GM21576 (cell line): ENCODE data around the gene BIK.

Experiments used
- ATAC-seq: cut with Tn5 transposase; IDR thresholded peaks from one replicate; pipeline ENCODE4 v1.9.1; 2021; ENCODE audit warnings: mild to moderate bottlenecking, moderate library complexity; ENCODE audit not compliant: unreplicated experiment

The BIK gene

GRCh38 chr22:43159484-43160178, 49.1 kb downstream of the BIK start:
- ATAC-seq, result no peak

- no peak for ATAC-seq
Measured at GRCh38 chr22:43160497-43161126, 50.1 kb downstream of the BIK start.

GRCh38 chr22:43162412-43163150, 52.0 kb downstream of the BIK start:
- no peak for ATAC-seq

- no peak for ATAC-seq
Measured at GRCh38 chr22:43163241-43163795, 52.8 kb downstream of the BIK start.

- no peak for ATAC-seq
Measured at GRCh38 chr22:43164636-43165035, 54.1 kb downstream of the BIK start.

GRCh38 chr22:43166132-43166930, 55.8 kb downstream of the BIK start:
- ATAC-seq, result no peak

- no peak for ATAC-seq
Measured at GRCh38 chr22:43167001-43167589, 56.5 kb downstream of the BIK start.

- ATAC-seq, result no peak
Measured at GRCh38 chr22:43168471-43169309, 58.1 kb downstream of the BIK start.

- no peak for ATAC-seq
Measured at GRCh38 chr22:43169310-43170130, 59.0 kb downstream of the BIK start.

GRCh38 chr22:43170131-43170480, 59.6 kb downstream of the BIK start:
- no peak for ATAC-seq

GRCh38 chr22:43171019-43171491, 60.5 kb downstream of the BIK start:
- ATAC-seq, result no peak

- no peak for ATAC-seq
Measured at GRCh38 chr22:43171607-43172006, 61.1 kb downstream of the BIK start.

GRCh38 chr22:43172191-43172590, 61.6 kb downstream of the BIK start:
- ATAC-seq, result no peak

GRCh38 chr22:43173566-43173965, 63.0 kb downstream of the BIK start:
- ATAC-seq, result no peak

GRCh38 chr22:43173976-43174720, 63.6 kb downstream of the BIK start:
- no peak for ATAC-seq

- ATAC-seq, result no peak
Measured at GRCh38 chr22:43174941-43175531, 64.5 kb downstream of the BIK start.

GRCh38 chr22:43176090-43176489, 65.5 kb downstream of the BIK start:
- ATAC-seq, result no peak

- ATAC-seq, result no peak
Measured at GRCh38 chr22:43177479-43177878, 66.9 kb downstream of the BIK start.
